ENCODE data around the gene SIRT7.

The SIRT7 gene

GRCh38 chr17:81884520-81884919, 33.5 kb downstream of the SIRT7 start:
- in situ Hi-C loops (cut with HindIII; ENCODE audit: low pct_ligation_motif_present, low sequenced_read_pairs): no loop called here
- no peak overlapping the region for H3K27ac ChIP-seq
- H3K36me3 ChIP-seq (replicated peaks): peaks cover 64% of the 10 kb centered on the region
- DNase-seq: no peak
- no peak for TF ChIP-seq CTCF (IDR thresholded peaks at IDR 0.05; ENCODE audit: low read depth, low read length, missing control alignments)
- H3K27me3 ChIP-seq (replicated peaks): no peaks in the 10 kb centered on the region
- no peak overlapping the region for H3K4me3 ChIP-seq (ENCODE audit: low read depth, low read length)

- H3K27ac ChIP-seq: no peak overlapping the region
- TF ChIP-seq CTCF (IDR thresholded peaks at IDR 0.05; ENCODE audit: low read depth, low read length, missing control alignments): no peak
- H3K27me3 ChIP-seq (replicated peaks): no peaks in the 10 kb centered on the region
- H3K4me3 ChIP-seq (ENCODE audit: low read depth, low read length): no peak overlapping the region
- DNase-seq: no peak
- peaks cover 18% of the 10 kb centered on the region for H3K36me3 ChIP-seq (replicated peaks)
- in situ Hi-C loops (cut with HindIII; ENCODE audit: low pct_ligation_motif_present, low sequenced_read_pairs): no loop called here
Measured at GRCh38 chr17:81879121-81879520, 38.9 kb downstream of the SIRT7 start.

GRCh38 chr17:81878294-81878693, 39.7 kb downstream of the SIRT7 start:
- no peak overlapping the region for H3K27ac ChIP-seq
- DNase-seq: no peak
- in situ Hi-C loops (cut with HindIII; ENCODE audit: low pct_ligation_motif_present, low sequenced_read_pairs): no loop called here
- H3K27me3 ChIP-seq (replicated peaks): no peaks in the 10 kb centered on the region
- TF ChIP-seq CTCF (IDR thresholded peaks at IDR 0.05; ENCODE audit: low read depth, low read length, missing control alignments): no peak
- H3K4me3 ChIP-seq (ENCODE audit: low read depth, low read length): no peak overlapping the region
- peaks cover 11% of the 10 kb centered on the region for H3K36me3 ChIP-seq (replicated peaks)

GRCh38 chr17:81877569-81877968, 40.4 kb downstream of the SIRT7 start:
- H3K27ac ChIP-seq: no peak overlapping the region
- no peak for TF ChIP-seq CTCF (IDR thresholded peaks at IDR 0.05; ENCODE audit: low read depth, low read length, missing control alignments)
- no peak overlapping the region for H3K4me3 ChIP-seq (ENCODE audit: low read depth, low read length)
- no peak for DNase-seq
- in situ Hi-C loops (cut with HindIII; ENCODE audit: low pct_ligation_motif_present, low sequenced_read_pairs): no loop called here
- H3K36me3 ChIP-seq (replicated peaks): peaks cover 10% of the 10 kb centered on the region
- no peaks in the 10 kb centered on the region for H3K27me3 ChIP-seq (replicated peaks)

- H3K36me3 ChIP-seq (replicated peaks): peaks cover 24% of the 10 kb centered on the region
- peak; percentile 68 for DNase-seq
- peak; percentile 3 for TF ChIP-seq CTCF (IDR thresholded peaks at IDR 0.05; ENCODE audit: low read depth, low read length, missing control alignments)
- peak overlapping the region; percentile 88 for H3K27ac ChIP-seq
- H3K27me3 ChIP-seq (replicated peaks): no peaks in the 10 kb centered on the region
- H3K4me3 ChIP-seq (ENCODE audit: low read depth, low read length): peak overlapping the region; percentile 83
- in situ Hi-C loops (cut with HindIII; ENCODE audit: low pct_ligation_motif_present, low sequenced_read_pairs): no loop called here
Measured at GRCh38 chr17:81871387-81872230, 46.4 kb downstream of the SIRT7 start.
